Neutrophil (primary cell): ENCODE measurements around the gene TOX2.

Experiments used
- H3K27ac ChIP-seq: fragments of 200-600 bp; sonication (generic); 2 replicates; pipeline ENCODE4 v1.5.1; 2016; ENCODE audit warnings: mild to moderate bottlenecking, moderate library complexity
- H3K27me3 ChIP-seq: fragments of 200-600 bp; sonication (generic); 2 replicates; pipeline ENCODE4 v1.6.0; 2016; ENCODE audit warnings: mild to moderate bottlenecking
- H3K36me3 ChIP-seq: fragments of 200-600 bp; sonication (generic); 2 replicates; pipeline ENCODE4 v1.5.1; 2017
- H3K4me1 ChIP-seq, 2 experiments: fragments of 200-600 bp in 1 of 2; sonication (generic) in 1 of 2; 1 replicate in 1 of 2; 2 replicates in 1 of 2; pipeline versions ENCODE4 v1.5.1 to v1.6.1; 2013 to 2016; ENCODE audit warnings: low read depth in 1 of 2, low read length in 1 of 2, mild to moderate bottlenecking in 1 of 2, moderate library complexity in 1 of 2; ENCODE audit not compliant: control insufficient read depth in 1 of 2, insufficient read depth in 1 of 2
- H3K4me3 ChIP-seq, 2 experiments: fragments of 200-600 bp in 1 of 2; sonication (generic) in 1 of 2; 1 replicate in 1 of 2; 2 replicates in 1 of 2; pipeline ENCODE4 v1.5.1; 2013 to 2016; ENCODE audit warnings: low read depth in 1 of 2, low read length in 1 of 2, mild to moderate bottlenecking in 1 of 2, moderate library complexity in 1 of 2
- H3K9me3 ChIP-seq: fragments of 200-600 bp; sonication (generic); 2 replicates; pipeline ENCODE4 v1.5.1; 2016
- CTCF ChIP-seq: fragments of 200-600 bp; sonication (generic); IDR thresholded peaks from 2 replicates; pipeline ENCODE4 v1.5.1; 2016; ENCODE audit warnings: antibody characterized with exemption

The TOX2 gene

GRCh38 chr20:44065401-44066340, 151.0 kb downstream of the TOX2 start:
- no peak for TF ChIP-seq CTCF
- H3K27me3 ChIP-seq = no peaks in the 10 kb centered on the region
- H3K27ac ChIP-seq = peak overlapping the region; percentile 3
- H3K36me3 ChIP-seq = no peaks in the 10 kb centered on the region
- H3K4me1 ChIP-seq = peaks cover 40 to 41% of the 10 kb centered on the region in 2 experiments
- no peak overlapping the region for H3K4me3 ChIP-seq
- no peaks in the 10 kb centered on the region for H3K9me3 ChIP-seq

GRCh38 chr20:44066645-44067606, 152.3 kb downstream of the TOX2 start:
- Histone ChIP-seq H3K36me3 (no peaks in the 10 kb centered on the region), H3K9me3 (no peaks in the 10 kb centered on the region), H3K27ac (peak overlapping the region; percentile 92), H3K4me3 (no peak overlapping the region), H3K4me1 (peaks cover 52 to 54% of the 10 kb centered on the region in 2 experiments), H3K27me3 (no peaks in the 10 kb centered on the region)
- TF ChIP-seq CTCF = no peak

DNA sequence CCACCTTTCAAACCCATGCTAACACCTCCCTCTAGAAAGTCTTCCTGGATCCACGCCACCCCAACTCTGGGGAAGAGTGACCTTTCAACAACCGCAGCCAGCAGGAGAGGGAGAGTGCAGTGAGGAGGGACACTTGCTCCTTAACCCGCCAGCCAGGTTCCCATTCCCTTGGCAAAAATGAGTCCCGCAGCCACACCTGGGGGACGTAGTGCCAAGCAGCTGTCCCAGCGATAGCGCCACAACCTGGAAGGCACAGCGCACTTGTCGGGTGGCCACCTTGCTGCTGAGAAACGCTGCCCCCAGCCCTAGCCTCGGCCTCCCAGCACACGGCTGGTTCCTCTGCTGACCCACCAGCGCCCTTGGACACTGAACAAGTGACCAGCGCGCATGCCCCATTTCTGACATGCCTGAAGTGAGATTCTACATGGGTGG, 153.0 kb downstream of the TOX2 start:
- Histone ChIP-seq H3K4me1 (peaks cover 60 to 61% of the 10 kb centered on the region in 2 experiments), H3K27me3 (no peaks in the 10 kb centered on the region), H3K9me3 (no peaks in the 10 kb centered on the region), H3K4me3 (peak overlapping the region; percentile 73 to 75), H3K36me3 (no peaks in the 10 kb centered on the region), H3K27ac (peak overlapping the region; percentile 92)
- TF ChIP-seq CTCF = no peak

GRCh38 chr20:44068316-44069201, 153.9 kb downstream of the TOX2 start:
- Histone ChIP-seq H3K27me3 (no peaks in the 10 kb centered on the region), H3K36me3 (no peaks in the 10 kb centered on the region), H3K9me3 (no peaks in the 10 kb centered on the region), H3K27ac (peak overlapping the region; percentile 92), H3K4me1 (peaks cover 69 to 70% of the 10 kb centered on the region in 2 experiments), H3K4me3 (peak overlapping the region; percentile 73 to 75)
- peak; percentile 5 for TF ChIP-seq CTCF
